Neuron (in vitro differentiated cells): ENCODE measurements around the gene PGPEP1.

Experiments
- H2AFZ ChIP-seq: one replicate; pipeline ENCODE4 v1.6.1; 2013; ENCODE audit warnings: low read depth, mild to moderate bottlenecking, inconsistent platforms, low read length, moderate library complexity
- H3K27me3 ChIP-seq: one replicate; pipeline ENCODE4 v1.6.1; 2013; ENCODE audit warnings: low read length; ENCODE audit not compliant: insufficient read depth
- H3K36me3 ChIP-seq: one replicate; pipeline ENCODE4 v1.6.1; 2013; ENCODE audit warnings: low read length; ENCODE audit not compliant: insufficient read depth
- H3K4me1 ChIP-seq: one replicate; pipeline ENCODE4 v1.6.1; 2013; ENCODE audit warnings: low read length; ENCODE audit not compliant: insufficient read depth
- H3K4me3 ChIP-seq: 2 replicates; pipeline ENCODE4 v1.5.1; 2013; ENCODE audit warnings: mild to moderate bottlenecking, low read length, moderate library complexity
- H3K9me3 ChIP-seq: one replicate; pipeline ENCODE4 v1.6.1; 2013; ENCODE audit warnings: low read length

Gene PGPEP1

DNA sequence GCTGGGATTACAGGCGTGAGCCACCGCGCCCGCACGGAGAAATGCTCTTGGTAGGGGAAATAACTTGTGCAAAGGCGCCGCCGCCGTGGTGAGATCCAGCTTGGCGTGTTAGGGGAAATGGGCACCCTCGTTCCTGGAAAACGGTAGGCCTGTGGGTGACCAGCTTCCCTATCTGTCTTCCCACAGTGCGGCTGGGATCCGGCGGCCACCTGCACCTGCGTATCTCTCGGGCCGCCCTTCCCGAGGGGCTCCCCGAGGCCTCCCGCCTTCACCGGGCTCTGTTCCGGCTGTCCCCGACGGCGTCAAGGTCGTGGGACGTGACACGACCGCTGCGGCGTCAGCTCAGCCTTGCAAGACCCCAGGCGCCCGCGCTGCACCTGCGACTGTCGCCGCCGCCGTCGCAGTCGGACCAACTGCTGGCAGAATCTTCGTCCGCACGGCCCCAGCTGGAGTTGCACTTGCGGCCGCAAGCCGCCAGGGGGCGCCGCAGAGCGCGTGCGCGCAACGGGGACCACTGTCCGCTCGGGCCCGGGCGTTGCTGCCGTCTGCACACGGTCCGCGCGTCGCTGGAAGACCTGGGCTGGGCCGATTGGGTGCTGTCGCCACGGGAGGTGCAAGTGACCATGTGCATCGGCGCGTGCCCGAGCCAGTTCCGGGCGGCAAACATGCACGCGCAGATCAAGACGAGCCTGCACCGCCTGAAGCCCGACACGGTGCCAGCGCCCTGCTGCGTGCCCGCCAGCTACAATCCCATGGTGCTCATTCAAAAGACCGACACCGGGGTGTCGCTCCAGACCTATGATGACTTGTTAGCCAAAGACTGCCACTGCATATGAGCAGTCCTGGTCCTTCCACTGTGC is 47.9 kb downstream of the PGPEP1 start:
- Histone ChIP-seq H3K27me3 (no peaks in the 10 kb centered on the region), H2AFZ (no peak overlapping the region), H3K4me3 (peak overlapping the region; percentile 18), H3K4me1 (peaks cover 6% of the 10 kb centered on the region), H3K9me3 (no peaks in the 10 kb centered on the region), H3K36me3 (no peaks in the 10 kb centered on the region)

DNA sequence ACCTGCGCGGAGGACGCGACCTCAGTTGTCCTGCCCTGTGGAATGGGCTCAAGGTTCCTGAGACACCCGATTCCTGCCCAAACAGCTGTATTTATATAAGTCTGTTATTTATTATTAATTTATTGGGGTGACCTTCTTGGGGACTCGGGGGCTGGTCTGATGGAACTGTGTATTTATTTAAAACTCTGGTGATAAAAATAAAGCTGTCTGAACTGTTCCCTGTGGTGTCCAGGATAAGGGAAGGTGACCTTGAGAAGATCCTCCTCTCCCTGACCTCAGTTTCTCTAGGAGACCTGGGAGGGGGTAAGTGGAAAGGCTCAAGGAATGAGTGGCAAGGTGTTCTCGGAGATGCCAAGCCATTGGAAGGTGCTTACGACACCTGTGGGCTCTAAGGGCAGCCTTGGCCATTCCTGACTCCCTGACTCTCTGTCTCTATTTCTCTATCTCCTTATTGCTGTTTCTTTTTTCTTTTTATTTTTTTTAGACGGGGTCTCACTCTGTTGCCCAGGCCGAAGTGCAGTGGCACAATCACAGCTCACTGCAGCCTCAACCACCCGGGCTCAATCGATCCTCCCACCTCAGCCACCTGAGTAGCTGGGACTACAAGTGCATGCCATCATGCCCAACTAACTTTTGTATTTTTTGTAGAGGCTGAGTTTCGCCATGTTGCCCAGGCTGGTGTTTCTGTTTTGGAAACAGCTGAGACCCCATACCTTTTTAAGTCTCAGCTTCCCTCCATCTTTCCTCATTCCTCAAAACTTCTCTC is 48.7 kb downstream of the PGPEP1 start:
- H3K9me3 ChIP-seq = no peaks in the 10 kb centered on the region
- peaks cover 6% of the 10 kb centered on the region for H3K4me1 ChIP-seq
- H3K4me3 ChIP-seq = no peak overlapping the region
- H2AFZ ChIP-seq = no peak overlapping the region
- H3K27me3 ChIP-seq = no peaks in the 10 kb centered on the region
- no peaks in the 10 kb centered on the region for H3K36me3 ChIP-seq

DNA sequence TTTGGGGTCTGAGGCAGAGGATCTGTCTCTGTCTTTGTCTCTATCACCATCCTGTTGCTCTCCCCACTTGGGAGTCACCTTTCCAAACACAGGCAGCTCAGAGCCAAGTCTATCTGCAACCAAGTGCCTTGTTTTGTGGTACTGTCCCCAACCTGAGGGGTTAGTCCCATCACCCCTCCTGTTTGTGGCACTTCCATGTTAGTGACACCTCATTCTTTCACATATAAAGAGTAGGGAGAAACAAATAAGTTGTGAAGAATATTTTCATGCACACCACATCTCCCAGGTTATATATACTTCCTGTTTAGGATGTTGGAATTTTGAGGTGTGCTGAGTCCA is 49.3 kb downstream of the PGPEP1 start:
- Histone ChIP-seq H3K9me3 (no peaks in the 10 kb centered on the region), H3K36me3 (no peaks in the 10 kb centered on the region), H3K27me3 (no peaks in the 10 kb centered on the region), H2AFZ (no peak overlapping the region), H3K4me3 (no peak overlapping the region), H3K4me1 (peaks cover 6% of the 10 kb centered on the region)

DNA sequence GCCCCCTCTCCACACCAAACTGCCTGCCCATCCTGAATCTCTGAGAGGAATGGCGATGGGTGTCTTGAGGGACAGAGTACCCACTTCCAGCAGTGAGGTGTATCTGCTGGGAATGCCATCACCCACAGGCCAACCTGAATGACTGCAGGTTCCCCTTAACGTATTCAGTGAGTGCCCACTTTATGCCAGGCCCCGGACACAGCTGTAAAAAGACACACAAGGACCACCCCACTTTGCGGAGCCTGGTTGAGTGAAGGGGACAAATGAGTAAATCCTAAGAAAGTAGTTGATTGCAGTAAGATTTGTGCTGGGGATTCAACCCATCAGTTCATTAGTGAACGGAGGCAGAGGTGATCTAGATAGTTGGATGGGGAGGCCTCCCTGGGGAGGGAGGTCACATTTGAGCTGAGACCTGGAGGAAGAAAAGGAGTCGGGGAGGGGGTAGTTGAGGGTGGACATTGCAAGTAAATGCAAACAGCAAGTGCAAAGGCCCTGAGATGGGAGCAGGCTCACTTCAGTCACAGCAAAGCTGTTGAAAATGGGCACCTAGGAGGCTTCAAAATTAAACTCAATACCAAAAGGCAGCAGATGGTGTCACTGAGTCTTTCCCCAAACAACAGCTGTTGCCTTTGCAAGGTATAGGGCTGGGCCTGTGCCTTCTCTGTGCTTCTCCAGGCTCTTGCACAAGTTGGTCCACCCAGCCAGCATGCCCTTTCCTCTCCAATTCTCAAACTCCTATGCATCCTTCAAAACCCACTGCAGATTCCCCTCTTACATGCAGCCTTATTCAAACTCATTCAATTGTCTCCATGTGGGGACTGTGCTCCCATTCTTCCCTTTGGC is 49.9 kb downstream of the PGPEP1 start:
- Histone ChIP-seq H2AFZ (no peak overlapping the region), H3K4me1 (peaks cover 6% of the 10 kb centered on the region), H3K4me3 (no peak overlapping the region), H3K36me3 (no peaks in the 10 kb centered on the region), H3K27me3 (no peaks in the 10 kb centered on the region), H3K9me3 (no peaks in the 10 kb centered on the region)

DNA sequence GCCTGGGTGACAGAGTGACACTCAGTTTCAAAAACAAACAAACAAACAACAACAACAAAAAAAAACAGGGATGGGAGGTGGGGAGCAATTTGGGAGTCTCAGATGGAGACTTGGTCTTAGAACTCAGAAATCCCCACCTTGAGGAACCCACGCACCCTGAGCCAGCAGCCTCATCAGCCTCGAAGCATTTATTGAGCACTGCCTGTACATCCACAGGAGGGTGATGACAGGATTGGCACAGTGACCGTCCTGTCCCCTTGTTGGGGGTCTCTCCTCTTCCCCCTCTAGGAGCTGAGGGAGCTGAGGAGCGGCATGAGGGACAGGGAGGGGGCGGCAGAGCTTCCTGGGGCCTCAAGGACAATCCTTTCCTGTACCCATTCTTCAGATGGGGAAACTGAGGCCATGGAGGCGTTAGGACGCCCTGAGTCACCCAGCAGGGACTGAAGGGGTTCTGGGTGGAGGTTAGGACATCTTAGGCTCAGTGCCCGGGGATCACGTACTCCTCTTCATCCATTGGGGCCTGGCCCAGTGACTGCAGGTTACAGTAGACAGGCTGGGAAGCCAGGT is 51.2 kb downstream of the PGPEP1 start:
- no peaks in the 10 kb centered on the region for H3K27me3 ChIP-seq
- no peak overlapping the region for H2AFZ ChIP-seq
- H3K4me1 ChIP-seq = peaks cover 5% of the 10 kb centered on the region
- H3K36me3 ChIP-seq = no peaks in the 10 kb centered on the region
- H3K4me3 ChIP-seq = no peak overlapping the region
- H3K9me3 ChIP-seq = no peaks in the 10 kb centered on the region

DNA sequence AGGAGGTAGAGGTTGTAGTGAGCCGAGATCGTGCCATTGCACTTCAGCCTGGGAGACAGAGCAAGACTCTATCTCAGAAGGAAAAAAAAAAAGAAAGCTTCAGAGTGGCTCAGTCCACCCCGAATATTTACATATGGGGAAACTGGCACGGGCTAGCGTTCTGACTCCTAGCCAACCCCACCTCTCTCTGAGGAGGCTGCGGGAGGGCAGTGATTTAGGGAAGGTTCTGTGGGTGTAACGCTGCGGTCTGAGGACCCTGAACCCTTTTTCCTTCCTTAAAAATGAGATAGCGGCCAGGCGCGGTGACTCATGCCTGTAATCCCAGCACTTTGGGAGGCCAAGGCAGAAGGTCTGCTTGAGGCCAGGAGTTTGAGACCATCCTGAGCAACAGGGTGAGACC is 52.0 kb downstream of the PGPEP1 start:
- no peaks in the 10 kb centered on the region for H3K9me3 ChIP-seq
- no peak overlapping the region for H2AFZ ChIP-seq
- H3K4me3 ChIP-seq = no peak overlapping the region
- H3K4me1 ChIP-seq = peaks cover 4% of the 10 kb centered on the region
- H3K27me3 ChIP-seq = no peaks in the 10 kb centered on the region
- no peaks in the 10 kb centered on the region for H3K36me3 ChIP-seq

DNA sequence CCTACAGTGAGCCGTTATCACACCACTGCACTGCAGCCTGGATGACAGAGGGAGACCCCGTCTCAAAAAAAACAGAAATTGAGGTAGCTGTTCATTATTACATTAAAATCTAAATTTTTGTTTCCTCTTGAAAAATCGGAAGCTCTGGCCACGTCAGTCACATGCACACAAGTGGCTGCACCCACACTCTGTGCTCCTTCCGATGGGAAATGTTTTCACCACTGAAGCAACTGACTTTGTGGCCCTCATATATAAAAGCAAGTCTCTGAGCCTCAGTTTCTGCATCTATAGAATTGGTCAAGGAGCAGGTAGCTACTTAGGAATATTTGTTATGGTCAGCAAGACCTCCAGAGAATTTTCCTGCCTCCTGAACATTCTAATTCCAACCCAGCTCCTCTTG is 52.5 kb downstream of the PGPEP1 start:
- H3K27me3 ChIP-seq = no peaks in the 10 kb centered on the region
- H3K4me3 ChIP-seq = no peak overlapping the region
- H2AFZ ChIP-seq = no peak overlapping the region
- H3K36me3 ChIP-seq = no peaks in the 10 kb centered on the region
- peaks cover 7% of the 10 kb centered on the region for H3K4me1 ChIP-seq
- no peaks in the 10 kb centered on the region for H3K9me3 ChIP-seq

GRCh38 chr19:18393836-18394235 is 53.4 kb downstream of the PGPEP1 start:
- no peak overlapping the region for H3K4me3 ChIP-seq
- H3K9me3 ChIP-seq = no peaks in the 10 kb centered on the region
- no peak overlapping the region for H2AFZ ChIP-seq
- H3K4me1 ChIP-seq = peaks cover 7% of the 10 kb centered on the region
- peaks cover 3% of the 10 kb centered on the region for H3K27me3 ChIP-seq
- no peaks in the 10 kb centered on the region for H3K36me3 ChIP-seq

DNA sequence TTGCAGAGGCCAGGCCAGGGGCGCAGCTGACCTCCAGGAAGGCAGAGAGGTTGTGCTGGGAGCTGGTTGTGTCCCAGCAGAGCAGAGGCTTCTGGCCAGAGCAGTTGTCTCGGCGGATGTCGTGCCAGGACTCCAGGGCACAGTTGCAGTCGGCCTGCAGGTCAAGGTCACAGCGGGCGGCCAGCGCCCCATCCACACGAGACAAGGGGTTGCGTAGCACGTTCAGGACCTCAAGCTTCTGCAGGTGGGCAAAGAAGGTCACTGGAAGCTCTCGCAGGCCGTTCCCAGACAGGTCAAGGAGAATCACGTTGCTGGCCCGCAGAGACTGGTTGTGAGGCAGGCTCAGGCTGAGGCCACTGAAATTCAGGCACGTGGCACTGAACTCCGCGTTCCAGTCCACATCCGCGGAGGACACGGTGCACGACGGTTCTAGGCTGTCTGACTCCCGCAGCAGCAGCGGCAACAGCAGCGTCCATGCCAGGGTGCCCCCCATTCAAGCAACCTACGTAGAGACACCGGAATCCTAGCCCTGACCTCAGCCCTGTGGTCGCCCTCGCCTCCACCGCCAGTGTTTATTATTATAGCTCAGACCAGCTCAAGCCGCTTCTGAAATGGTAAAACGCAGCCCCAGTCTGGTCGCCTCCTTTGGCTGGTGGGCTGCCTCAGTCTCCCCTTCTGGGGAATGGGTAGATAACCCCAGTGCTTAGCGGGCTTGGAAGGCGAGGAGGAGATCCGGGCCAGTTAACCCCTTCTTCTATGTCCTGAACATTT is 56.3 kb downstream of the PGPEP1 start:
- H3K36me3 ChIP-seq = no peaks in the 10 kb centered on the region
- H3K27me3 ChIP-seq = peaks cover 3% of the 10 kb centered on the region
- peaks cover 7% of the 10 kb centered on the region for H3K4me1 ChIP-seq
- no peak overlapping the region for H3K4me3 ChIP-seq
- H2AFZ ChIP-seq = no peak overlapping the region
- no peaks in the 10 kb centered on the region for H3K9me3 ChIP-seq

- H3K9me3 ChIP-seq = no peaks in the 10 kb centered on the region
- H3K36me3 ChIP-seq = no peaks in the 10 kb centered on the region
- no peak within 1 kb of the TSS for H2AFZ ChIP-seq
- peaks cover 3% of the 10 kb centered on the region for H3K27me3 ChIP-seq
- no peak within 1 kb of the TSS for H3K4me3 ChIP-seq
- H3K4me1 ChIP-seq = peaks cover 7% of the 10 kb centered on the region
Measured at GRCh38 chr19:18397242-18398202, 57.1 kb downstream of the PGPEP1 start, which contains the start of gene LRRC25. LRRC25 (minus strand) TSS chr19:18397622; CDS start chr19:18396963, 659 bp downstream.

DNA sequence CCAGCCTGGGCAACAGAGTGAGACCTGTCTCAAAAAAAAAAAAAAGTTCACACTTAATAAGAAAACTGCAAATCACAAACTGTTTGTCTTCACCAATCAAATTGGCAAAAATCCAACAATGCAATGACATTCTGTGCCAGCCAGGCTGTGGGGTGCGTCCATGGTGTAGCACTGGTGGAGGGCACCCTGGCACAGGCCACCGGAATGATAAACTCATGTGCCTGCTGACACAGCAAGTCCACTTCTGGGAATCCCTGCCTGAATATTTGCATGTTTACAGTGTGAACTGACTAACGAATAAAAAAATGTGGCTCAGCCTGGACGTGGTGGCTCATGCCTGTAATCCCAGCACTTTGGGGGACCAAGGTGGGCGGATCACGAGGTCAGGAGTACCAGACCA is 58.6 kb downstream of the PGPEP1 start:
- Histone ChIP-seq H3K36me3 (no peaks in the 10 kb centered on the region), H3K4me3 (no peak overlapping the region), H3K4me1 (peaks cover 7% of the 10 kb centered on the region), H2AFZ (no peak overlapping the region), H3K27me3 (peaks cover 3% of the 10 kb centered on the region), H3K9me3 (no peaks in the 10 kb centered on the region)
